DND-41 (cell line): Measurements from ENCODE around the gene RNF149.
"Not testable (repeated sequence)": the region's sequence is repeated elsewhere in the genome, so short reads cannot be mapped to it uniquely, and the experiment has no call there.

ENCODE experiments used
- ATAC-seq: fragments of 200-7000 bp; cut with Tn5 transposase; 3 replicates; pipeline ENCODE4 v1.9.1; 2021; ENCODE audit warnings: low read depth; ENCODE audit not compliant: insufficient read depth
- DNase-seq: peaks from one replicate; pipeline ENCODE4 v3.0.0-alpha.2; 2020
- H2AFZ ChIP-seq: 2 replicates; pipeline ENCODE4 v1.6.0; 2012; ENCODE audit warnings: low read depth, low read length
- H3K27ac ChIP-seq: 2 replicates; pipeline ENCODE4 v1.5.1; 2012; ENCODE audit warnings: low read length, inconsistent platforms
- H3K27me3 ChIP-seq: fragments of 200-600 bp; sonication (generic); 2 replicates; pipeline ENCODE4 v1.6.0; 2012; ENCODE audit warnings: low read length, mild to moderate bottlenecking, inconsistent platforms; ENCODE audit not compliant: insufficient read depth, poor library complexity
- H3K36me3 ChIP-seq: 2 replicates; pipeline ENCODE4 v1.5.1; 2012; ENCODE audit warnings: low read length, inconsistent platforms; ENCODE audit not compliant: insufficient read depth
- H3K4me1 ChIP-seq: 2 replicates; pipeline ENCODE4 v1.5.1; 2012; ENCODE audit warnings: mild to moderate bottlenecking, low read length; ENCODE audit not compliant: insufficient read depth
- H3K4me2 ChIP-seq: 2 replicates; pipeline ENCODE4 v1.6.0; 2012; ENCODE audit warnings: mild to moderate bottlenecking, moderate library complexity, low read length, inconsistent platforms; ENCODE audit not compliant: insufficient read depth
- H3K4me3 ChIP-seq, 2 experiments: fragments of 200-600 bp in 1 of 2; shearing (Covaris generic) in 1 of 2; 2 replicates each; pipeline ENCODE4 v1.5.1; 2012 to 2016; ENCODE audit warnings: inconsistent platforms in 2 of 2, low read length in 2 of 2, mild to moderate bottlenecking in 2 of 2, low read depth in 1 of 2, moderate library complexity in 1 of 2
- H3K79me2 ChIP-seq: 2 replicates; pipeline ENCODE4 v1.6.0; 2012; ENCODE audit warnings: low read length, inconsistent platforms; ENCODE audit not compliant: insufficient read depth
- H3K9ac ChIP-seq: 2 replicates; pipeline ENCODE4 v1.6.0; 2012; ENCODE audit warnings: low read depth, mild to moderate bottlenecking, inconsistent platforms, low read length, moderate library complexity
- H3K9me3 ChIP-seq: 2 replicates; pipeline ENCODE4 v1.5.1; 2012; ENCODE audit warnings: low read length, moderate library complexity, mild to moderate bottlenecking, inconsistent platforms; ENCODE audit not compliant: insufficient read depth, severe bottlenecking
- H4K20me1 ChIP-seq: 2 replicates; pipeline ENCODE4 v1.6.0; 2012; ENCODE audit warnings: low read length; ENCODE audit not compliant: insufficient read depth
- EZH2 ChIP-seq: IDR thresholded peaks from 3 replicates; pipeline ENCODE4 v1.6.1; 2012; ENCODE audit warnings: borderline replicate concordance, low read depth, mild to moderate bottlenecking, moderate library complexity, low read length, inconsistent platforms; ENCODE audit not compliant: severe bottlenecking
- TF ChIP-seq, protein P1 (sequence below): IDR thresholded peaks from 2 replicates; pipeline ENCODE4 v1.5.1; 2012; ENCODE audit warnings: borderline replicate concordance, low read length, moderate library complexity, mild to moderate bottlenecking; ENCODE audit not compliant: poor library complexity, severe bottlenecking; ENCODE audit errors: extremely low read depth

RNF149 gene

DNA sequence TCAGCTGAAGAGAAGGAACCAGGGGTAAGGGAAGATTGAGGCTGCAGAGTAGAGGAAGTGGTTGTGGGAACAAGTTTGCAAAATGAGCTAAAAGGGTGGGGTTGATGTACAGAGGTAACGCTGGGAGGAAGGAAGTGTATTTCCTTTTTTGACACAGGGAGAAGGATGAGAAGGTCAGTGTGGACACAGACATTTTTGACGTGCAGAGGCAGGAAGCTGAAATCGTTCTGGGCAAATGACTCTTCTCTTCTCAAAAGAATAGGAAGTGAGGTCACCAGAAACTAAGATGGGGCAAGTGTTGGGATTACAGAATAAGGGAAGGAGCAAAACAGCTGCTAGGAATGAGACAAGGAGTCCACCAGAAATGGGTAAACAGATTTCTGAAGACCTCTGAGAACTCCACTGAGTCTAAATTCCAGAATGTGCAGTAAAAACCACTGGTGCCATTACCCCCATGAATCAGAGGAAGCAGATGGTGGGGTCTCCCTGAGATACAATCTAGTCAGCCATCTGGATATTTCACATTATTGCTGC, 20.0 kb upstream of the RNF149 start:
- peak overlapping the region; percentile 28 for H3K9ac ChIP-seq
- H3K9me3 ChIP-seq, result no peaks in the 10 kb centered on the region
- no peaks in the 10 kb centered on the region for H3K27me3 ChIP-seq
- H3K4me3 ChIP-seq, result peak overlapping the region in 1 of 2 experiments; percentile 45; a peak in 2 of 4 replicates
- H3K4me2 ChIP-seq, result peak overlapping the region; percentile 62
- DNase-seq (peak; percentile 78), ATAC-seq (peak; percentile 89)
- H3K36me3 ChIP-seq, result no peaks in the 10 kb centered on the region
- H3K4me1 ChIP-seq, result peaks cover 45% of the 10 kb centered on the region
- H3K27ac ChIP-seq, result peak overlapping the region; percentile 93
- no peaks in the 10 kb centered on the region for H3K79me2 ChIP-seq
- no peak for TF ChIP-seq EZH2
- TF ChIP-seq, protein P1, sequence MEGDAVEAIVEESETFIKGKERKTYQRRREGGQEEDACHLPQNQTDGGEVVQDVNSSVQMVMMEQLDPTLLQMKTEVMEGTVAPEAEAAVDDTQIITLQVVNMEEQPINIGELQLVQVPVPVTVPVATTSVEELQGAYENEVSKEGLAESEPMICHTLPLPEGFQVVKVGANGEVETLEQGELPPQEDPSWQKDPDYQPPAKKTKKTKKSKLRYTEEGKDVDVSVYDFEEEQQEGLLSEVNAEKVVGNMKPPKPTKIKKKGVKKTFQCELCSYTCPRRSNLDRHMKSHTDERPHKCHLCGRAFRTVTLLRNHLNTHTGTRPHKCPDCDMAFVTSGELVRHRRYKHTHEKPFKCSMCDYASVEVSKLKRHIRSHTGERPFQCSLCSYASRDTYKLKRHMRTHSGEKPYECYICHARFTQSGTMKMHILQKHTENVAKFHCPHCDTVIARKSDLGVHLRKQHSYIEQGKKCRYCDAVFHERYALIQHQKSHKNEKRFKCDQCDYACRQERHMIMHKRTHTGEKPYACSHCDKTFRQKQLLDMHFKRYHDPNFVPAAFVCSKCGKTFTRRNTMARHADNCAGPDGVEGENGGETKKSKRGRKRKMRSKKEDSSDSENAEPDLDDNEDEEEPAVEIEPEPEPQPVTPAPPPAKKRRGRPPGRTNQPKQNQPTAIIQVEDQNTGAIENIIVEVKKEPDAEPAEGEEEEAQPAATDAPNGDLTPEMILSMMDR, result no peak
- no peaks in the 10 kb centered on the region for H4K20me1 ChIP-seq
- H2AFZ ChIP-seq, result peak overlapping the region; percentile 78

DNA sequence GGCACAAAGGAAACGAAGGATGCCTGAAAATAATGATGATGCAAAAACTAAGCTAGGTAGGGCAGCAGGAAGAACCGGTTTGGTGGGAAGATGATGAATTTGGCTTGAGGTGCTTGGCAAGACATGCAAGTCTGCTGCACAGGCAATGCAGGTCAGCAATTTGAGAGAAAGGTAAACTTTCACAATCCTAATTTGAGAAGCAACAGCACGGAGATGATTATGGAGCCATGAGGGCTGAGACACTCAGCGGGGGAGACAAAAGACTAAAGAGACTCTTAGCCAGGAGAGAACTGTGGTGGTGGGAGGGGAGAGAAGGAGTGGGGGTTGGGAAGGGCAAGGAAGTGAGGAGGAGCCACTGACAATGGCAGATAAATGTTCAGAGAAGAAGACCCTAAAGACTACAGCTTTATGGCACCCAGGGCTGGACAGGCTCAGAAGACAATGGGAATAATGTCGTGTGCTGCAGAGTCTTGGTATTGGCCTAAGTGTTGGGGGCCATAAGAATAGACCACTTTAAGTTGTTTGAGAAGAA, 19.4 kb upstream of the RNF149 start:
- H3K27me3 ChIP-seq, result no peaks in the 10 kb centered on the region
- TF ChIP-seq, protein P1, result no peak
- TF ChIP-seq EZH2, result no peak
- H3K9me3 ChIP-seq, result no peaks in the 10 kb centered on the region
- no peaks in the 10 kb centered on the region for H3K36me3 ChIP-seq
- ATAC-seq, result peak; percentile 41
- H4K20me1 ChIP-seq, result no peaks in the 10 kb centered on the region
- peak overlapping the region; percentile 28 for H3K9ac ChIP-seq
- peak overlapping the region; percentile 78 for H2AFZ ChIP-seq
- H3K4me2 ChIP-seq, result peak overlapping the region; percentile 62
- H3K27ac ChIP-seq, result peak overlapping the region; percentile 93
- H3K4me1 ChIP-seq, result peaks cover 45% of the 10 kb centered on the region
- DNase-seq, result peak; percentile 62
- no peaks in the 10 kb centered on the region for H3K79me2 ChIP-seq
- peak overlapping the region in 1 of 2 experiments; percentile 45; a peak in 2 of 4 replicates for H3K4me3 ChIP-seq

DNA sequence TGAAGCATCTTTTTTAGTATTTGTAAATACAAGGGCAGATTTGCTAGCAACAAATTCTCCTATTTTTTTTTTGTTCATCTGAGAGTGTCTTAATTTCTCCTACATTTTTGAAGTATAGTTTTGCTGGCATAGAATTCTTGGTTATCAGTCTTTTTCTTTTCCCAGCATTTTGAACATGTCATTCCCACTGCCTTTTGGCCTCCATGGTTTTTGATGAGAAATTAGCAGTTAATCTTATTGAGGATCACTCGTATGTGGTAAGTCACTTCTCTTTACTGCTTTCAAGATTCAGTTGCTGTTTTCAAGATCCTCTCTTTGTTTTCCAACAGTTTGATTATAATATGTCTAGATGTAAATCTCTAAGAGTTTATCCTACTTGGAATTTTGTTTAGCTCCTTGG, 16.9 kb upstream of the RNF149 start:
- no peak for DNase-seq
- ATAC-seq, result no peak

DNA sequence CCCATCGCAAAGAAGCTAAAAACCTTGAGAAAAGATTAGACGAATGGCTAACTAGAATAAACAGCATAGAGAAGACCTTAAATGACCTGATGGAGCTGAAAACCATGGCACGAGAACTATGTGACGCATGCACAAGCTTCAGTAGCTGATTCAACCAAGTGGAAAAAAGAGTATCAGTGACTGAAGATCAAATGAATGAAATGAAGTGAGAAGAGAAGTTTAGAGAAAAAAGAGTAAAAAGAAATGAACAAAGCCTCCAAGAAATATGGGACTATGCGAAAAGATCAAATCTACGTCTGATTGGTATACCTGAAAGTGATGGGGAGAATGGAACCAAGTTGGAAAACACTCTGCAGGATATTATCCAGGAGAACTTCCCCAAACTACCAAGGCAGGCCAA, 8.1 kb upstream of the RNF149 start:
- H3K27ac ChIP-seq, ATAC-seq, H3K9me3 ChIP-seq, H3K4me2 ChIP-seq, H4K20me1 ChIP-seq, H3K36me3 ChIP-seq, H3K79me2 ChIP-seq, H3K4me3 ChIP-seq, H2AFZ ChIP-seq, DNase-seq, H3K9ac ChIP-seq, H3K27me3 ChIP-seq: not testable (repeated sequence)
- H3K4me1 ChIP-seq, result peaks cover 12% of the 10 kb centered on the region

More for the DNA sequence above, 16.9 kb upstream of the RNF149 start:
- no peak overlapping the region for H3K9ac ChIP-seq
- no peaks in the 10 kb centered on the region for H3K36me3 ChIP-seq
- no peak overlapping the region for H3K27ac ChIP-seq
- no peak overlapping the region for H3K4me2 ChIP-seq
- no peak overlapping the region for H3K4me3 ChIP-seq
- H3K79me2 ChIP-seq, result no peaks in the 10 kb centered on the region
- no peaks in the 10 kb centered on the region for H4K20me1 ChIP-seq
- TF ChIP-seq, protein P1, result no peak
- TF ChIP-seq EZH2, result no peak
- no peak overlapping the region for H2AFZ ChIP-seq
- H3K27me3 ChIP-seq, result no peaks in the 10 kb centered on the region
- H3K9me3 ChIP-seq, result no peaks in the 10 kb centered on the region
- H3K4me1 ChIP-seq, result peaks cover 38% of the 10 kb centered on the region
